CD4-positive, alpha-beta memory T cell (primary cell): ENCODE data around the gene LAMC1. TPM values are rescaled to one million over a fixed set of nuclear protein-coding genes. Genes with fewer than 3 reads are reported as not detected.

ENCODE experiments used
- CTCF ChIA-PET: fragments of 350-600 bp; sonication (Branson Sonifier 250); formaldehyde crosslinking; loops from one replicate; lab custom pipeline; 2021; ENCODE audit warnings: inconsistent platforms; ENCODE audit not compliant: partially characterized antibody; lab: Charles Lee
- POLR2A ChIA-PET: fragments of 350-600 bp; sonication (Branson Sonifier 250); formaldehyde crosslinking; loops from one replicate; lab custom pipeline; 2021; ENCODE audit not compliant: partially characterized antibody; lab: Charles Lee
- DNase-seq, 5 donors: peaks; one replicate each; pipeline versions ENCODE4 v3.0.0 to v3.0.0-alpha.2; 2020 to 2022; ENCODE audit warnings: mixed read lengths in 1 of 5
- H3K27ac ChIP-seq: one replicate; pipeline ENCODE4 v1.7.0; 2013; ENCODE audit warnings: low read depth, low read length
- H3K27me3 ChIP-seq: 2 replicates; pipeline ENCODE4 v1.7.0; 2013; ENCODE audit warnings: mild to moderate bottlenecking, low read length, moderate library complexity; ENCODE audit not compliant: insufficient read depth
- H3K36me3 ChIP-seq: 2 replicates; pipeline ENCODE4 v1.7.0; 2013; ENCODE audit warnings: mild to moderate bottlenecking, low read length, moderate library complexity; ENCODE audit not compliant: insufficient read depth
- H3K4me1 ChIP-seq: 2 replicates; pipeline ENCODE4 v1.7.0; 2013; ENCODE audit warnings: mild to moderate bottlenecking, low read length, moderate library complexity; ENCODE audit not compliant: insufficient read depth
- H3K4me3 ChIP-seq, 2 donors: one replicate each; pipeline ENCODE4 v1.7.0; 2013; ENCODE audit warnings: low read length in 2 of 2, mild to moderate bottlenecking in 1 of 2
- H3K9me3 ChIP-seq, 2 donors: one replicate each; pipeline ENCODE4 v1.7.0; 2013; ENCODE audit warnings: low read length in 2 of 2, control low read depth in 1 of 2; ENCODE audit not compliant: control insufficient read depth in 1 of 2
- H3K27ac Mint-ChIP-seq, 7 donors: one replicate each; pipeline ENCODE4 v1.8.0; 2020 to 2021; ENCODE audit warnings: mixed read lengths in 7 of 7, mild to moderate bottlenecking in 6 of 7, inconsistent platforms in 3 of 7, moderate library complexity in 3 of 7
- H3K27me3 Mint-ChIP-seq, 2 donors: one replicate each; pipeline ENCODE4 v1.8.0; 2020 to 2021; ENCODE audit warnings: mixed read lengths in 2 of 2
- H3K36me3 Mint-ChIP-seq, 2 donors: one replicate each; pipeline ENCODE4 v1.8.0; 2020 to 2021; ENCODE audit warnings: mixed read lengths in 2 of 2, inconsistent platforms in 1 of 2, mild to moderate bottlenecking in 1 of 2
- H3K4me1 Mint-ChIP-seq, 4 donors: one replicate each; pipeline ENCODE4 v1.8.0; 2020 to 2021; ENCODE audit warnings: mixed read lengths in 4 of 4, mild to moderate bottlenecking in 1 of 4
- H3K4me3 Mint-ChIP-seq, 8 donors: one replicate each; pipeline ENCODE4 v1.8.0; 2020 to 2021; ENCODE audit warnings: mixed read lengths in 8 of 8, mild to moderate bottlenecking in 7 of 8, moderate library complexity in 6 of 8, inconsistent platforms in 3 of 8
- H3K9me3 Mint-ChIP-seq, 8 donors: one replicate each; pipeline ENCODE4 v1.8.0; 2020 to 2021; ENCODE audit warnings: mixed read lengths in 8 of 8, mild to moderate bottlenecking in 5 of 8, inconsistent platforms in 3 of 8, moderate library complexity in 1 of 8
- intact Hi-C: fragments of 100-400 bp; cut with micrococcal nuclease; formaldehyde crosslinking; loops from one replicate; pipeline ENCODE4 v1.15.1; 2023
- polyA plus RNA-seq, 2 donors: library from polyadenylated mRNA; unstranded; fragments of 300-500 nt; fragmentation: Illumina TruSeq; gene quantifications; one replicate each; pipeline ENCODE4 v1.2.3, GENCODE V29; 2021
- total RNA-seq, 2 experiments: library from RNA; stranded (reverse); gene quantifications; one replicate each; pipeline ENCODE4 v1.2.3, GENCODE V29; 2021

Gene LAMC1
- total and polyA plus RNA-seq, 4 experiments from 2014 or later = 0.49 to 0.50 TPM; not detected in 2

DNA sequence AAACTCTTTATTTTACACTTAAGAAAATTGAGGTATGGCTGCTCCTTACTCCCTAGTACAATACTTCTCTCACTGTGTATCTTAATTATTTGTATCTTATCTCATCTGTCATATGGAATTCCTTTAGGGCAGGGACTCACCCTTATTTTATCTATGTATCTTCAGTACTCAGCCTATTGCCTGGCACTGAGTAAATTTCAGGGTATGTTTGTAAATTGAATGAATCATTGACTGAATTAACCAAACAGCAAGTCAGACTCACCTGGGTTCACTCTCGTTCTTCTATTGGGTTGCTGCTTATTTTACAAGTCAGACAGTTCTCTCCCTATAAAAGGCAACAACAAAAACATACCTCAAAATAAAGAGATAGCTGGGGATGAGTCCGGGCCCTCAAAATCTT is 63.8 kb downstream of the LAMC1 start:
- Mint-ChIP-seq H3K4me1 (no peaks in the 10 kb centered on the region), H3K36me3 (no peaks in the 10 kb centered on the region), H3K4me3 (no peak overlapping the region), H3K27me3 (peaks cover 3 to 8% of the 10 kb centered on the region in 2 donors), H3K27ac (no peak overlapping the region), H3K9me3 (no peaks in the 10 kb centered on the region)
- intact Hi-C loops = no loop called here
- no peaks in the 10 kb centered on the region for H3K4me1 ChIP-seq
- H3K36me3 ChIP-seq = no peaks in the 10 kb centered on the region
- DNase-seq = no peak
- H3K27me3 ChIP-seq = no peaks in the 10 kb centered on the region
- no peak overlapping the region for H3K27ac ChIP-seq
- POLR2A ChIA-PET = no interaction called here
- CTCF ChIA-PET = interaction anchor here (0.6 kb wide), 1 partner anchor 104 kb away, joined by 5 read pairs; no protein-coding TSS in a partner anchor
- no peaks in the 10 kb centered on the region for H3K9me3 ChIP-seq
- H3K4me3 ChIP-seq = no peak overlapping the region

DNA sequence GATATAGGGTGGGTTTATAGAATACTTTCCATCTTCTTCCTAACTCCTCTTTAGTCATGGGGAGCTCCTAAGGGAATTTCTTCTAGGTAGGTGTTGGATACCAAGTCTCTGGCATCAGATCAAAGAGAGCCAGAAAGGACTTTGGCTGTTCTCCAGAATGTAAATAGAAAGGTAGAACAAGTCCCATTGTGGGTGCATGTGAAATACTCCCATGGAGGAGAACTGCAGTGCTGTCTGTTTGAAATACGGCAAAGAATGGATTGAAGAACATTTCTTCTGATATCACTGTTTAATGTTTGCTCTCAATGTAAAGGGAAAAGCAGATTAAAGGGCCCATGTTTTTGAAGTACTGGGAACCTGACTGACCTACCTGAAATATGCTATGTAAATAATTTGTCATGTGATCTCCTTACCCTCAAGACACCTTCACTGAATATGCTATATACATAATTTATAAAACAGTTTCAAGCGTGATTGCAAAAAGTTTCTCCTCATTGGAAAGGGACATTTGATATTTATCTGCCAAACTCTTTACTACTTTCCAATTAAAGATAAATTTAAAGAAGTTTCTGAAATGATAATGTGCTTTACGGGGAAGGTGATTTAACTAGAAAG is 65.9 kb downstream of the LAMC1 start:
- H3K36me3 Mint-ChIP-seq = no peaks in the 10 kb centered on the region
- ChIA-PET CTCF (no interaction called here), POLR2A (no interaction called here)
- peaks cover 11 to 13% of the 10 kb centered on the region in 2 donors for H3K27me3 Mint-ChIP-seq
- Histone ChIP-seq H3K27me3 (no peaks in the 10 kb centered on the region), H3K27ac (no peak overlapping the region), H3K36me3 (no peaks in the 10 kb centered on the region), H3K4me1 (no peaks in the 10 kb centered on the region), H3K4me3 (no peak overlapping the region), H3K9me3 (no peaks in the 10 kb centered on the region)
- no peak overlapping the region for H3K27ac Mint-ChIP-seq
- H3K4me3 Mint-ChIP-seq = no peak overlapping the region
- intact Hi-C loops = no loop called here
- H3K9me3 Mint-ChIP-seq = no peaks in the 10 kb centered on the region
- DNase-seq = no peak
- no peaks in the 10 kb centered on the region for H3K4me1 Mint-ChIP-seq

DNA sequence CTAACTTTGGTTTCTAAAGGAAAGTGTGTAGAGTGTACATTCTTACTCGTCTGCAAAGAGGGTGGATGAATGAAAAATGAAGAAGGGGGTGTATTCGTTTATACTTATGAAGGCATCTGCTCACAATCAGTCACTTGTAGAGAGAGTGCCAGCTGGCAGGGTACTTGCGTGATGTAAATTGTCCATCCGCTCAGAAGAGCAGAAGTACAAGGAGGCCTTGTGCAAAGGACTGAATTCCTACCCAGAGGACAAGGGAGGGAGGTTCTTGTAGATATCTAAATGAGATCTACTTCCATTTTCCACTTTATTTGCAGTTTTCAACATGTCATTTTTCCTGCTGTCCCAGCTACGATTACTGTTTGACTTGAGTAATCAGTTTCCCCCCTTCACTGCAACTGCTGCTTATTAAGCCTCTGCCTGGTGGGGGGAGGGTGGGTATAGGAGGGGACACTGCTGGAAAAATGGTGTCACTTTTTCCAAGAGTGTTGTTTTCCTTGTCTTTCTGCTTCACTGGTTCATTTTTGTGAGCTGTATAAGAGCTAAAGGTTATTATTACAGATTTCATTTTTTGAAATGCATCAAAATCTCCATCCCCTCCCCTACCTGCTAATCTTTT is 67.3 kb downstream of the LAMC1 start:
- H3K4me3 ChIP-seq = no peak overlapping the region
- Mint-ChIP-seq H3K4me3 (no peak overlapping the region), H3K9me3 (no peaks in the 10 kb centered on the region), H3K36me3 (no peaks in the 10 kb centered on the region), H3K27me3 (peaks cover 11 to 13% of the 10 kb centered on the region in 2 donors), H3K27ac (no peak overlapping the region), H3K4me1 (no peaks in the 10 kb centered on the region)
- no peaks in the 10 kb centered on the region for H3K36me3 ChIP-seq
- no peak for DNase-seq
- POLR2A ChIA-PET = no interaction called here
- no peaks in the 10 kb centered on the region for H3K9me3 ChIP-seq
- H3K27me3 ChIP-seq = no peaks in the 10 kb centered on the region
- H3K4me1 ChIP-seq = no peaks in the 10 kb centered on the region
- intact Hi-C loops = no loop called here
- H3K27ac ChIP-seq = no peak overlapping the region
- CTCF ChIA-PET = no interaction called here

DNA sequence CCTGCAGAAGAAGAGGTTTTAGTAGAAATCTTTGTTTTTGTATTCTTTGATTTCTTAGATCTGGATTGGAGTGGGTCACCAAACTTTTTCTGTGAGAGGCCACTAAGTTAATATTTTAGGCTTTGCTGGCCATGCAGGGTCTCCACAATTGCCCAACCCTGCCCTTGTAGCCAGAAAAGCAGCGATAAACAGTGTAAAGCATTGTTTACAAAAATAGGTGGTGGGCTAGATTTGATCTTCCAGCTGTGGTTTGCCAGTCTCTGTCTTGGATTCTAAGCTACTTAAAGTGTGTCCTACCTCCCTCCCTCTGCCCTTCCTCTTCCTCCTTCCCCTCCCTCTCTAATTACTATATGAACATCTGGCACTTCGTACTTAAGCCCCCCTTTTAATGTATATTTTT is 68.0 kb downstream of the LAMC1 start:
- peaks cover 11 to 16% of the 10 kb centered on the region in 2 donors for H3K27me3 Mint-ChIP-seq
- no peaks in the 10 kb centered on the region for H3K9me3 Mint-ChIP-seq
- no peaks in the 10 kb centered on the region for H3K36me3 Mint-ChIP-seq
- ChIA-PET CTCF (no interaction called here), POLR2A (no interaction called here)
- intact Hi-C loops = no loop called here
- H3K4me3 ChIP-seq = no peak overlapping the region
- no peak overlapping the region for H3K27ac ChIP-seq
- no peaks in the 10 kb centered on the region for H3K27me3 ChIP-seq
- H3K36me3 ChIP-seq = no peaks in the 10 kb centered on the region
- no peak overlapping the region for H3K4me3 Mint-ChIP-seq
- no peaks in the 10 kb centered on the region for H3K4me1 ChIP-seq
- DNase-seq = no peak
- no peak overlapping the region for H3K27ac Mint-ChIP-seq
- H3K9me3 ChIP-seq = no peaks in the 10 kb centered on the region
- no peaks in the 10 kb centered on the region for H3K4me1 Mint-ChIP-seq

DNA sequence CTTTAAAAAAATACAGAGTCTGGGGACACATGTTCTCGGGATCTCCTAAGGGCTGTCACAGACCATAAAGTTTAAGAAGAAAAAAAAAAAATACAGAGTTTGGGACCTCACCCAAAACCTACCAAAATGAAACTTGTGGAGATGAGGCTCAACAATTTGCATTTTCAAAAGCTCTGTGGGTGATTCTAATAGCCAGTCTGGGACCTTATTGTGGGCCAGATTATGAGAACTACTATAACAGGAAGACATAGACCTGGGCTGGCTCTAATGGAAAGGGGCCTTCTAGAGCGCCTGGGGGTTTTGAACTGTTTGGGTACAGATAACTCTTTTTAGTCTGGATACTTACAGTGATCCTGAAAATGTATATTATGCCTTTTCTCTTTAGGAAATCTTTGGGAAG is 69.1 kb downstream of the LAMC1 start:
- Mint-ChIP-seq H3K36me3 (no peaks in the 10 kb centered on the region), H3K27ac (no peak overlapping the region), H3K4me3 (no peak overlapping the region), H3K4me1 (no peaks in the 10 kb centered on the region), H3K27me3 (peaks cover 11 to 16% of the 10 kb centered on the region in 2 donors), H3K9me3 (no peaks in the 10 kb centered on the region)
- Histone ChIP-seq H3K9me3 (no peaks in the 10 kb centered on the region), H3K27ac (no peak overlapping the region), H3K36me3 (no peaks in the 10 kb centered on the region), H3K4me3 (no peak overlapping the region), H3K4me1 (no peaks in the 10 kb centered on the region), H3K27me3 (no peaks in the 10 kb centered on the region)
- ChIA-PET POLR2A (no interaction called here), CTCF (no interaction called here)
- no peak for DNase-seq
- intact Hi-C loops = no loop called here

DNA sequence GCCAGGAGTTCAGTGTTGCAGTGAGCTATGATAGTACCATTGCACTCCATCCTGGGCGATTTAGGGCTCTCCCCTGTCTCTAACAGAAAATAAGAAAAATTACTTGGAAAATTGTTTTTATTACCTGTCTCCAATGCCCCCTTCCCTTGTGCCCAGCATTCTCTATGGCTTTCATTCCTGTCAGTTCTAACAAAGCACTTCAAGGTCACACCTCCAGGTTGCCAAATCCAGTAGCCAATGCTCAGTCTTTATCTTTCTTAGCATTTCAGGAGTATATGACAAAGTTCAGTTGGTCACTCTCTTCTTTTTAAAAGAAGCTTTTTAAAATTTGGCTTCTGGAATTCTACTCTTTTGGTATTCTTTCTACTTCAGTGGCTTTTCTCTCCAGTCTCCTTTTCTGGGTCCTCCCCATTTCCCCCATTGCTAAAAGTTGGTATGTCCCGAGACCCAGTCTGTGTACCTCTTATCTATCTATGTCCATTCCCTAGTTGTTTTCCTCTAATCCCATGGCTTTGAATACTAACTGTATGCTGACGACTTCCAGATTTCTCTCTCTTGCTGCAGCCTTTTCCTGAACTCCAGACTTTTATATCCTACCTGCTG is 69.9 kb downstream of the LAMC1 start:
- Histone ChIP-seq H3K27ac (no peak overlapping the region), H3K27me3 (no peaks in the 10 kb centered on the region), H3K4me1 (no peaks in the 10 kb centered on the region), H3K9me3 (no peaks in the 10 kb centered on the region), H3K4me3 (no peak overlapping the region), H3K36me3 (no peaks in the 10 kb centered on the region)
- H3K9me3 Mint-ChIP-seq = no peaks in the 10 kb centered on the region
- peaks cover 11 to 16% of the 10 kb centered on the region in 2 donors for H3K27me3 Mint-ChIP-seq
- no peaks in the 10 kb centered on the region for H3K36me3 Mint-ChIP-seq
- POLR2A ChIA-PET = no interaction called here
- DNase-seq = no peak
- no peaks in the 10 kb centered on the region for H3K4me1 Mint-ChIP-seq
- H3K4me3 Mint-ChIP-seq = no peak overlapping the region
- intact Hi-C loops = no loop called here
- CTCF ChIA-PET = no interaction called here
- no peak overlapping the region for H3K27ac Mint-ChIP-seq

DNA sequence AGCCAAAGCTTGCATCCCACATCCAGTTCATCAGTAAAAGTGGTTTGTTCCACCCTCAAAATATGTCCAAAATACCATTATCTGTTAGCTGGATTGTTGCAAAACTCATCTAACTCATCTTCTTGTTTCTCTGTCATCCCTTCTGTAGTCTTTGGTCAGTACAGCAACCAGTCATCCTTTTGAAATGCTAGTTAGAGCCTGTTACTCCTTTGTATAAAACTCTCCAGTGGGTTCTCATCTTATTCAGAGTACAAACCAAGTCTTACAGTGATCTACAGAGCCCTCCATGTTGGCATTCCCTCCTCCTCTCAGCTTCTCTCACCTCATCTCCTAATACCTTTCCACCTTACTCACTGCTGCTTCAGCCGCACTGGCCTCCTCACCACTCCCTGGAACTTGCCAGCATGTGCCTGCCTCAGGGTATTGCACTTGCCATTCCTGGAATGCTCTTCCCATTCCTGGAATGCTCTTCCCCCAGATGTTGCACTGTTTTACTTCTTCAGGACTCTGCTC is 70.6 kb downstream of the LAMC1 start:
- no peak for DNase-seq
- H3K27me3 ChIP-seq = no peaks in the 10 kb centered on the region

More for the DNA sequence above, 70.6 kb downstream of the LAMC1 start:
- H3K4me3 ChIP-seq = no peak overlapping the region
- ChIA-PET POLR2A (no interaction called here), CTCF (no interaction called here)
- no peaks in the 10 kb centered on the region for H3K4me1 ChIP-seq
- Mint-ChIP-seq H3K27ac (no peak overlapping the region), H3K4me1 (no peaks in the 10 kb centered on the region), H3K9me3 (no peaks in the 10 kb centered on the region), H3K27me3 (peaks cover 11 to 13% of the 10 kb centered on the region in 2 donors), H3K36me3 (no peaks in the 10 kb centered on the region), H3K4me3 (no peak overlapping the region)
- no peak overlapping the region for H3K27ac ChIP-seq
- H3K36me3 ChIP-seq = no peaks in the 10 kb centered on the region
- intact Hi-C loops = no loop called here
- H3K9me3 ChIP-seq = no peaks in the 10 kb centered on the region
